SH-SY5Y (cell line): ENCODE data around the gene SOCS6.

Experiments used
- GATA2 ChIP-seq: IDR thresholded peaks from 2 replicates; pipeline ENCODE4 v1.6.1; 2011; ENCODE audit warnings: mild to moderate bottlenecking, low read depth, low read length
- GATA3 ChIP-seq: IDR thresholded peaks from 2 replicates; pipeline ENCODE4 v1.6.1; 2011; ENCODE audit warnings: low read depth, mild to moderate bottlenecking, low read length, moderate library complexity

DNA sequence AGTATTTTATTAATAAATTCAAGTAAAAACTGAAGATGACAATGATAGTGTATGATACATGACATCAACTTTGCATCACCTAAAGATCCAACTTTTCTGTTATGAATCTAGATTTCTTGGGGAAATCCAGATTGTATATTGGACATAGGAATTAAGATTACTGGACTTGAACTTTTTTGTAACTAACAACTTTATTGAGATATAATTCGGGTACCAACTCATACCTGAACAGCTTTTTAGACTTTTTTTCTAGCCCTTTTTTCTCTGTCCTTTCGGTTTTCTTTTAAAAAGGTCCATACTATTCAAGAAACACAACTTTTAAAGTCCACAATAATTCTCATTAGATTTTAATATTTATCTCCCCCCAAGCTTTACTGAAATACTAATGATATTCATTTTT, 1.1 kb upstream of the SOCS6 start:
- TF ChIP-seq GATA2 (no peak), GATA3 (no peak)
